ENCODE measurements around the gene BANP. TPM values are rescaled to one million over a fixed set of nuclear protein-coding genes. Genes with fewer than 3 reads are reported as not detected.
"Not testable (repeated sequence)": the region's sequence is repeated elsewhere in the genome, so short reads cannot be mapped to it uniquely, and the experiment has no call there.

The BANP gene
- total RNA-seq, 1 experiment from 2014 or later: 13.6 TPM

DNA sequence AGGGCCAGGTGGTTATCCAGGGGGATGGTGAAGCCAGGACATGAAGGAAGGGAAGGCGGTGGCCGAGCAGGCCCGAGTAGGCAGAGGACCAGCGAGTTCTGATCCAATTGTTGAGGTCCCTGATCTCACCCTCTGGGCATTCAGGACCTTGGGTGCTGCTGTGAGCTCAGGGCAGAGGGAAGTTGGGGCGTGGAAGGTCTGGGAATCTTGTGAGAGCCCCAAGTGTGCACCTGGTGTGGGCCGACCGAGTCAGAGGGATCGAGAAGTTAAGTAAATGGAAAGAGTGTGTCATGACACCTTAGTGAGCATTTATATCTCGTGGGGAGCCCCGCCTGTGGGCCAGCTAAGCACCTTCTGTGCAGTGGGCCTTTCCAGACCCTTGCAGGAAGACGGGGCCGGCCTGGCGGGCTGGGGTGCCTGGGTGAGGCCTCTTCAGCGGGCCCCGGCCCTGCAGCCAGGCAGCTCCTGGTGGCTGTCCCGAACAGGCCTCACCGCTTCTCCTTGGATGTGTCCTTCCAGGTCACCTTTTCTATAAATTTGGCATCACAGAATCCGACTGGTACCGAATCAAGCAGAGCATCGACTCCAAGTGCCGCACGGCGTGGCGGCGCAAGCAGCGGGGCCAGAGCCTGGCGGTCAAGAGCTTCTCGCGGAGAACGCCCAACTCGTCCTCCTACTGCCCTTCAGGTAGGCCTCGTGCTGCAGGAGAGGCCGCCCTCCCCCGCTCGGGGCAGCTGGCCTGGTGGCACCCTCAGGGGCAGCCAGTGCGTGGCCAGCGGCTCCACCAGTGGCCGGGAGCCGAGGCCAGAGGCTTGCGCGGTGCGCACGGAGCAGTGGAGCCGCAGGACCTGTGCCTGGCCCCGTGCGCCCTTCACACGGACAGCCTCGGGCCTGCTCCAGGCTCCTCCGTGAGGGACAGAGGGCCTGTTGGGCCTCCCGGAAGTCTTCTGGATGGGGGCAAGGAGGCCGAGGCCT, 76.0 kb downstream of the BANP start:
- no peak for DNase-seq (ENCODE audit: low read depth, low spot score)
- in situ Hi-C loops (cut with HindIII; ENCODE audit: low pct_unique_long_range_greater_than_20kb, low sequenced_read_pairs): no loop called here

DNA sequence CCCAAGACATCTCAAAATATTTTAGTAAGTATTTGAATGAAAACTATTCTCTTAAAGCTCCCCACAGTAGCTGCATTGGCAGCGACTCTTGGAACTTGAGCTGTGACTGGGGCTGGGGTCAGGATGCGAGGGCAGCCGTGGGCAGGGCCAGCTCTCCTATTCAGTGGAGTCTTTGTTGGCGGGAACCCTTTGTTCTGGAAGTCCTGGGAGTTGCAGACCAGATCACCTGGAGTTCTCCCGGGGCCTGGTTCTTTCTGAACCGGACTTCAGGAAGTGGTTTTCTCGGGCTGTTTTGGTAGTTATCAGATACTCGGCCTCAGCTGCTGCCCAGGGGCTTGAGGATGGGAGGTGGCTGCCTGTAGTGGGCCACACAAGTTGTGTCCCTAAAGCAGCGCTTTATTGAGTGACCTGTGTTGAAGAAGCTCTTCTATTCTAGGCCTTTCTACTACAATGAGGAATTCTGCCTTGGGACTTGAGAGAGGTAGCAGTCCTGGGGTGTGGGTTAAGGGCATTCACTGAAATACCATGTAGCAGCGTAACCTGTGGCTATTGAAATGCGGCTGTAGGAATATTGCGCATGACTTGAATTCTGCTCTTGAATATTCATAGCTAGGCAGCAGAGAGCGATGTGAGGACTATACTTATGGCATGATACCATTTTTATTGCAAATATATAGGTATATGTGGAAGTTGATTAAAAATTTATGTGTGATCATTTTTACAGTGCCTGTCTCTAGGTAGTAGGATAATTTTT, 77.1 kb downstream of the BANP start:
- in situ Hi-C loops (cut with HindIII; ENCODE audit: low pct_unique_long_range_greater_than_20kb, low sequenced_read_pairs): not testable (repeated sequence)

DNA sequence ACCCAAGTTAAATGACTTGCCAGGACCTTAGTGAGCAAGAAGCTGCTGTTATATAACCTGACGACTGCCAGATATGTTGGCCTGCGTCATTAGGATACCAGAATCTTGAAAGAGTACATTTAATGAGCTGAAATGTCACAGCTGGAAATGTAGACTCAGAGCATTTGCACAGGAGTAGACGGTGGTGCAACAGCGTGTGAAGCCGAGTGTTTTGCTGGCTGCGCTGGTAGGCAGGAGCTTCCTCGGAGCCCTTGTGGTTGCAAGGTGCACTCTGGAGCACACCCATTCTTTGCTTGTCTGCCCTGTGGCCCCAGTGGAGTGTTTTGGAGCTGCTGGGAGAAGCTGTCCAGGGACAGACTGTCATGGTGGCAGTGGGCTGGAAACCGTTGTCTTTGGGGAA, 79.3 kb downstream of the BANP start:
- no peak for DNase-seq (ENCODE audit: low read depth, low spot score)
- in situ Hi-C loops (cut with HindIII; ENCODE audit: low pct_unique_long_range_greater_than_20kb, low sequenced_read_pairs): no loop called here

More for the DNA sequence above, 77.1 kb downstream of the BANP start:
- DNase-seq (ENCODE audit: low read depth, low spot score): not testable (repeated sequence)

DNA sequence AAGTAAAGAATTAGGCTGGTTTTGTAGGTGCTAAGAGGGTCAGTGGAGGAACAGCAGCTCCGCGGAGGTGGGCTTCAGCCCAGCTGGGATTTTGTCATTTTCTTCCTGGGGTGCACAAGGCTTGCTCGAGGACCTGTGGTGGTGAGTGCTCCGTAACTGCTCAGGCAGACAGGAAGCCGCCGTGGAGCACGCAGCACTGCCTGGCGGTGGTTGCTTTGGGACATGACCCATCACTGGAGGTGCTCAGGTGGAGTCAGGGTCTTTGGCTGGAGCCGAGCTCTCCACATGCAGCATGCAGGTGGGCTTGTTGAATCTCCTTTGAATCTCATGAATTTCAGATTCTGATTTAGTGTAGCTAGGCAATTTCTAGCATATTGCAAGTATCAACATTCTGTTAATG, 79.7 kb downstream of the BANP start:
- in situ Hi-C loops (cut with HindIII; ENCODE audit: low pct_unique_long_range_greater_than_20kb, low sequenced_read_pairs); DNase-seq (ENCODE audit: low read depth, low spot score): not testable (repeated sequence)

DNA sequence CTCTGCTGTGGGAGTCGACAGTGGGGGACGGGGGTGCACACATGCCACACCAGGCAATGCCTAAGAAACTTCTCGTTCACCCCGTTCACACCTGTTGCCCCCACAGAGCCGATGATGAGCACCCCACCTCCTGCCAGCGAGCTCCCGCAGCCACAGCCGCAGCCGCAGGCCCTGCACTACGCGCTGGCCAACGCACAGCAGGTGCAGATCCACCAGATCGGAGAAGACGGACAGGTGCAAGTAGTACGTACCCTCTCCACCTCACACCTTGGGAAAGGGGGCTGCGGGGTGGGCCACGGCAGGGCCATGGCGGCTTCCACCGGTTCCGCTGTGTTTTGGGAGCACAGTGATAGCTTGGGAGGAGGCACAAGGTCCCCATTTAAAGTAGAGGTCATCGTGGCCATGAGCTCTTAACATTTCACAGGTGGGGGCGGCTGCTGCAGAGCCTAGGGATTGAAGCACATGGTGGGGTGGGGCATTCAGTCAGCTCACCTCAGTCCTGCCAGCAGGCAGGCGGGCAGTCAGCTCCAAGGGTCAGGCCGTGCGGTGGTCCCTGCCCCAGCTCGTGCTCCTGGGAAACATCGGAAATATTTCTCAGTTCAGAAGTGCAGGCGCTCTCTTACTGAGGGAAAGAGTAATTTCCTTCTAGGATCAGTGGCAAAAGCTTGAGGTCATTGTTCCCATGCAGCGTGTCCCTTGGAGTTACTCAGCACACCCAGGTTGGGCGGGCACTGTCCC, 81.9 kb downstream of the BANP start:
- DNase-seq (ENCODE audit: low read depth, low spot score); in situ Hi-C loops (cut with HindIII; ENCODE audit: low pct_unique_long_range_greater_than_20kb, low sequenced_read_pairs): not testable (repeated sequence)

DNA sequence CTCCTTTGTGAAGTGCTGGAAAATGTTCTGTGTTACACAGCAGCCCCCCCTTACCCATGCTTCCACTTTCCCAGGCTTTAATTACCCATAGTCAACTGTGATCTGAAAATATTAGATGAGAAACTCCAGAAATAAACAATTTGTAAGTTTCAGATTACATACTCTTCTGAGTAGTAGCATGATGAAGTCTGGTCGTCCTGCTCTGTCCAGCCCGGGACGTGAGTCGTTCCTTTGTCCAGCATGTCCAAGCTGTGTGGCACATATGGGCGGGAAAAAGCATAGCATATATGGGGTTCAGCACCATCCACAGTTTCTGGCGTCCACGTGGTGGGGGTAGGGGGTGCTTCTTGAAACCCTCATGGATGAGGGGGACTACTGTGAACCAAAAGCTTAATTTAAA, 83.5 kb downstream of the BANP start:
- DNase-seq (ENCODE audit: low read depth, low spot score): no peak
- in situ Hi-C loops (cut with HindIII; ENCODE audit: low pct_unique_long_range_greater_than_20kb, low sequenced_read_pairs): no loop called here

DNA sequence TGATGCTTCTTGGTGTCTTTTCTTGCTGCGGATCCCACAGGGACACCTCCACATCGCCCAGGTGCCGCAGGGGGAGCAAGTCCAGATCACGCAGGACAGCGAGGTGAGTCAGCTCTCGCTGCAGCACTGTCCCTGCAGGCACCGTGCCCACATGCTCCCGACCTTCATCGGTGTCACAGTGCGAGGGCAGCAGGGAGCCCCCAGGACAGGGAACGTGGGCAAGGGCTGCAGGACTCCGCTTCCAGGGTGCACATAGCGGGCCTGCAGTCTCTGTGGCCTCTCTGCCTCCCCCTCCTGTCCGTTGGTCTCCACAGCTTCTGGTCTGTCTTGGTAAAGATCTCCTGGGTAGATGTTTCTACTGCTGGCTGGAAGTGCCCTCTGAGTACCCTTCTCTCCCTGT, 84.1 kb downstream of the BANP start:
- in situ Hi-C loops (cut with HindIII; ENCODE audit: low pct_unique_long_range_greater_than_20kb, low sequenced_read_pairs): no loop called here
- DNase-seq (ENCODE audit: low read depth, low spot score): no peak

DNA sequence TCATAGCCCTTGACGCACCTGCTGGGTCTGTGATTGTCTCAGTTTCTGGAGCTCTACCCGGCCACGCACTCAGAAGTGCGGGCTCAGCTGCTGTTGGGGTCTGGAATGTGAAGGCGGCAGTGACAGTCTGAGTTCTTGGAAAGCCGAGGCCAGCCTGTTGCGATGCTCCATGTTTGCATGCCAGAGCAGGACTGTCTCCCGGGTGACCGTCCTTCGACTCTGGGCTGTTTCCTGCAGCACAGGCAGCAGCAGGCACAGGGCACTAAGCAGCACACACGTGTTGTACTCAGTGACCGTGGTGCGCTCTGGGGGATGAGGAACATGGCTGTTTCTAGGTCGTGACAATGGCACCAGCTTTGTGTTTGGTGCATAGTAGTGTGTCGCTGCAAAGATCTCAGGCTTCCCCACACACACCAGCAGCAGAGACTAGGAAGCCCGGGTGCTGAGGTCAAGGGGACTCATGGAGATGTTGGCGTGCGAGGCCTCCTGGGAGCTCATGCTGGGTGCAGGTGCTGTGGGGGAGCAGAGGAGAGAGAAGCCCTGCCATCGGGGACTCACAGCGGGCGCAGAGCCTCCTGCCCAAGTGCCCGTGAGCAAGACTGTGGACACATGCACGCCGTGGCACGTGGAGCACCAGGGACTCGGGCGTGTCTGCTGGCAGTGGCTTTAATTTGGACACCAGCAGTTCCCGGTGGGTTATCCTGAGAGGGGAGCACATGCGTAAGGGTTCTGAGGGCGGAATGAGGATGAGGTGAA, 84.8 kb downstream of the BANP start:
- DNase-seq (ENCODE audit: low read depth, low spot score); in situ Hi-C loops (cut with HindIII; ENCODE audit: low pct_unique_long_range_greater_than_20kb, low sequenced_read_pairs): not testable (repeated sequence)

DNA sequence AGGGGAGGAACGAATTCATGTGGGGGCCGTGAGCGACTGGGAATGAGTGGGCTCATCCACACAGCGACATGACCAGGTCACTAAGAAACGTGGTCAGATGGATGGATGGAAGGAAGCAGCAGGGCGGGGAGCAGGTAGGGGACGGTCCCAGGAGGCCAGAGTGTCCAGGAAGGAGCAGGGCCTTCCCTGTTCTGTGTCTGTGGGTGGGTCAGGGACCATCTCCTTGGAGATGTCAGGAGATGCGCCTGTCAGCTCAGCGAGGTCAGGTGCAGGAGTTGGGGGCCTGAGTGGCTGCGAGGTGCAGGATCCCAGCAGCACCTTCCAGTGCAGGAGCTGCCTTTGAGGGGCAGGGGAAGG, 85.4 kb downstream of the BANP start:
- in situ Hi-C loops (cut with HindIII; ENCODE audit: low pct_unique_long_range_greater_than_20kb, low sequenced_read_pairs): not testable (repeated sequence)

DNA sequence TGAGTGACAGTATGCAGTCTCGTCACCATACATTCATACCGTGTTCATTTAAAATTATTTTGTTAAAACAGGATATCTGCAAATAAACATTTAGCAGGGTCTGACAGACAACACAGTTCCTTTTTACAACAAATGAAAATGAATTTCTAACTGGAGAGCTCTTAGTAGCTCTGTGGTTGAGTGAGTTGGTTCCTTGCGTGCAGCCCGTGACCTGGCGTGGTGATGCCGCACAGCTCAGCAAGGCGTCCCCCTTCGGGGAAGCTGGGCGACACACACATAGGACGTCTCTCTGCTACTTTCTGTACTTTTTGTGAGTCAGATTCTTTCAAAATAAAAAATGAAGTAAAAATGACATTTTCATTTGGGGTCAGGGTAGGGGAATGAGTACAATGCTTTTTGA, 86.1 kb downstream of the BANP start:
- DNase-seq (ENCODE audit: low read depth, low spot score); in situ Hi-C loops (cut with HindIII; ENCODE audit: low pct_unique_long_range_greater_than_20kb, low sequenced_read_pairs): not testable (repeated sequence)

More for the DNA sequence above, 85.4 kb downstream of the BANP start:
- DNase-seq (ENCODE audit: low read depth, low spot score): not testable (repeated sequence)

DNA sequence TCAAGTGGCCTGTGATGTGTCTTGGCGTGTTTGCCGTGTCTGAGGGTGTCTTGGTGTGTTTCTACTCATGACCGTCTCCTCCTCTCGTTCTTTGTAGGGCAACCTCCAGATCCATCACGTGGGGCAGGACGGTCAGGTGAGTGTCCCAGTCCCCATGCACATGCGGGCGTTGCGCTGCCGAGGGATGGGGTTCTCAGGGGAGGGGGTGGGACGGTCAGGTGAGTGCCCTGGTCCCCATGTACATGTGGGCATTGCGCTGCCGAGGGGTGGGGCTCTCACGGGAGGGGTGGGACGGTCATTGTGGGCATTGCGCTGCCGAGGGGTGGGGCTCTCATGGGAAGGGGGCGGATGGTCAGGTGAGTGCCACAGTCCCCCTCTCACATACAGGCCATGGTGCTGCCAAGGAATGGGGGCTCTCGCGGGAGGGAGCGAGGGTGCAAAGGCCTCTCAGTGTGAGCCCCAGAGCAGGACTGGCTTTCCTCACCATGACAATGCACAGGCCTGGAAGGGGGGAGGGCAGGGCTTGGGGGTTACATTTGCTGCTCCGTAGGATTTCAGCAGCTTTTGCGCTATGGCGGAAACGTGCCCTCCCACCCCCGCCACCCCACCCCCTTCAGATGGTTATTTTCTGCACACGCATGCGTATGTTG, 86.8 kb downstream of the BANP start:
- DNase-seq (ENCODE audit: low read depth, low spot score); in situ Hi-C loops (cut with HindIII; ENCODE audit: low pct_unique_long_range_greater_than_20kb, low sequenced_read_pairs): not testable (repeated sequence)

DNA sequence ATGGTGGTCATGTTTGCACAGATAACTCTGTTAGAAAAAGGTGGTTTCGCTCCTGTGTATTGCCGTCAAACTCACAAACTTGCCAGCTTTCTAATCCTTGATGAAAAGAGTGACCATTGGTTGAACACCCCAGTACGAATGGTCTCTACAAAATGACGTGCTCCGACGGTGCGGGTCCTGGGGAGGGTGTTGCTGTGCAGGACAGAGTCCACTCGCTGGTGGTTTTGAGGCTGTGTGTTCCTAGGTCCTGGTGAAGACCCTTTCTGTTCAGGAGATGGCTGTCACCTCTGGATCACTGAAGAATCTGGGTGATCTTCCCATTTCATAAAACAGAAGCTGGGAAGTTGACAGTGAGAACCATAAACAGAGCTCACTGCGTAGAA, 87.3 kb downstream of the BANP start:
- DNase-seq (ENCODE audit: low read depth, low spot score); in situ Hi-C loops (cut with HindIII; ENCODE audit: low pct_unique_long_range_greater_than_20kb, low sequenced_read_pairs): not testable (repeated sequence)

DNA sequence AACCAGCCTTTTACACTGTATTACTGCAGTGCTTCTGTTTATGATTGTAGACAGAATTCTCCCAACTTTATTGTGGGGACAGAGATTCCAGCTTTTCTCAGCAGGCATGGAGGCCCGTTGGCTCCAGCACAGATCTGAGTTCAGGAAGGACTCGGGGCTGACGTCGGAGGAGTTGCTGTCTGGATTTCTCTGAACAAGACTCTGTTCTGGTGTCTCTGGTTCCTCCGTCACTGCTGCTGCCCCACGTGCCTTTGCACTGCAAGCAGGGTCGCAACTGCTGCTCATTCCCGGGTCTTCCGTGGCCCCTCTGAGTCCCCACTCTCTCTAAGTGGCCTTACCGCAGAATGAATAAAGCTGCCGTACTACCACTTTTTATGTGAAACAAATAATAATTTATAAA, 88.4 kb downstream of the BANP start:
- in situ Hi-C loops (cut with HindIII; ENCODE audit: low pct_unique_long_range_greater_than_20kb, low sequenced_read_pairs): no loop called here
- DNase-seq (ENCODE audit: low read depth, low spot score): no peak

DNA sequence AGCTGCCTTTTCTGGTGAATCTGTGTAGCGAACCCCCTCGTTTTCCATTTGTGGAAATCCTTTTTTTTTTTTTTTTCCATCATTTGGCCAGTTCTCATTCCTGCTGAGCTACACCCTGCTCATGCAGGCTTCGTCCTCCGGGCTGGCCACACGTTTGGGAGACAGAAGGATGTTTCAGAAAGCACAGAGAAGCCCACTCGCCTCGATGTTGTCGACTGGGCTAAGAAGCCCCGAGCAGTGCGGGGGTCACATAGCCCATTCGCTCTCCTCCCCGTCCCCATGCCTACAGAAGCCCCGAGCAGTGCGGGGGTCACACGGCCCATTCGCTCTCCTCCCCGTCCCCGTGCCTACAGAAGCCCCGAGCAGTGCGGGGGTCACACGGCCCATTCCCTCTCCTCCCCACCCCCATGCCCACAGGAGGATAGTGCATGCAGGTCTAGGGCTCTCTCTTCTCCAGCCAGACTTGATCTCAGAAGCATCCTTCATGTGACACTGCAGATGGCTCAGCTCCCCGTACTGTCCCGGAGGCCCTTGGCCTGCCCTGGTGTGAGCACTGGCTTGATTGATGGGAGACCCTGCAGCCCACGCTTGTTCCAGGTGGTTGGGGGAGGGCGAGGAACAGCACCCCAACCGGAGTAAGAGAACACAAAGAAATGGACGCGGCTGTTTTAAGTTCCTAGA, 89.1 kb downstream of the BANP start:
- DNase-seq (ENCODE audit: low read depth, low spot score); in situ Hi-C loops (cut with HindIII; ENCODE audit: low pct_unique_long_range_greater_than_20kb, low sequenced_read_pairs): not testable (repeated sequence)

DNA sequence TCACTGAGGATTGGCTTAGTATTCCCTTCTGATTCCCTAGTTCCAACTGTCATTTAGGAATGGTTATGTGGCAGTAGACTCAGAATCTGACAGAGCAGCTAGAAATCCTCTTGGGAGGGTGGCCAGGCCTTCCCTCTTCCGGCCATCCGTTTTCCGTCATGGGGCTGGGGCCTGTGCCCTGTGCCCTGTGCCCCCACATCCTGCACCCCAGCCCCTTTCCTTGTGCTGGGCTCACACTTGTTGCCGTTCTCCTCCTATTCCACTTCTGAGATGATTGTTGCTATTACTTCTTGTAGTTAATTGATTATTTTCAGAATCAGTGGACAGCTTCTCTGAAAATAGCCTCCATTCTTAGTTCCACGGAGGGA, 89.6 kb downstream of the BANP start:
- DNase-seq (ENCODE audit: low read depth, low spot score); in situ Hi-C loops (cut with HindIII; ENCODE audit: low pct_unique_long_range_greater_than_20kb, low sequenced_read_pairs): not testable (repeated sequence)

DNA sequence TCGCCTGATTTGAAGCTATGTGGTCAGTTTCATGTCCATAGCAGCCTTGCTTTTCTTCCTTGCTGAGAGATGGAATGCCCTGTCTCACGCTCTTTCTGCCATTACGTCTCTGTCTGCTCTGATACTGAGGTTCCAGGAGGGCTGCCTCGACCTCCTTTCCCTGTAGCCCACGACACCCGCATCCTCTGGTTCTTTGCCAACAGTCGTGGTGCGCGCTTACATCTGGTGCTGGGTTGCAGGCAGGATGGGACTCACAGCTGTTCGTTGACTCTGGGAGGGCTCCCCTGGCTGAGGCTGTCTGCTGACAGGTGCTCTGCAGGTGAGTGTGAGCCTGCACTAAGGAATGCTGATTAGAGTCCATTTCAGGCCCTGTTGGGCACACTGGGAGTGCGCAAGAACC, 90.3 kb downstream of the BANP start:
- in situ Hi-C loops (cut with HindIII; ENCODE audit: low pct_unique_long_range_greater_than_20kb, low sequenced_read_pairs); DNase-seq (ENCODE audit: low read depth, low spot score): not testable (repeated sequence)
